GM23338 (cell line): ENCODE measurements around the gene NIPBL. TPM values are rescaled to one million over a fixed set of nuclear protein-coding genes. Genes with fewer than 3 reads are reported as not detected.

Experiments
- ATAC-seq: fragments of 200-7000 bp; cut with Tn5 transposase; 3 replicates; pipeline ENCODE4 v1.9.1; 2020
- DNase-seq: peaks from one replicate; pipeline ENCODE4 v3.0.0-alpha.2; 2015; ENCODE audit warnings: low spot score
- H2AFZ ChIP-seq: fragments of 200-600 bp; sonication (generic); 2 replicates; pipeline ENCODE4 v1.8.0; 2016; ENCODE audit warnings: antibody characterized with exemption, mild to moderate bottlenecking, moderate library complexity
- H3F3A ChIP-seq: fragments of 200-600 bp; sonication (generic); replicated peaks from 2 replicates; pipeline ENCODE4 v1.8.0; 2017; ENCODE audit warnings: antibody characterized with exemption, mixed run types, low read depth
- H3K27ac ChIP-seq: fragments of 200-600 bp; sonication (generic); 2 replicates; pipeline ENCODE4 v1.6.1; 2016; ENCODE audit warnings: low read depth
- H3K27me3 ChIP-seq: fragments of 200-600 bp; sonication (generic); 2 replicates; pipeline ENCODE4 v1.8.0; 2016; ENCODE audit warnings: mild to moderate bottlenecking, mixed run types, moderate library complexity; ENCODE audit not compliant: insufficient read depth
- H3K36me3 ChIP-seq: fragments of 200-600 bp; sonication (generic); 2 replicates; pipeline ENCODE4 v1.8.0; 2016; ENCODE audit warnings: mild to moderate bottlenecking; ENCODE audit not compliant: insufficient read depth
- H3K4me1 ChIP-seq: fragments of 200-600 bp; sonication (generic); 2 replicates; pipeline ENCODE4 v1.8.0; 2016; ENCODE audit warnings: mild to moderate bottlenecking, moderate library complexity; ENCODE audit not compliant: insufficient read depth
- H3K4me2 ChIP-seq: fragments of 200-600 bp; sonication (generic); 2 replicates; pipeline ENCODE4 v1.7.1; 2017; ENCODE audit warnings: mixed run types
- H3K4me3 ChIP-seq: fragments of 200-600 bp; sonication (generic); 2 replicates; pipeline ENCODE4 v1.6.1; 2016; ENCODE audit warnings: mixed run types
- H3K79me2 ChIP-seq: fragments of 200-600 bp; sonication (generic); replicated peaks from 2 replicates; pipeline ENCODE4 v1.8.0; 2017; ENCODE audit warnings: mild to moderate bottlenecking; ENCODE audit not compliant: insufficient read depth
- H3K9me2 ChIP-seq: fragments of 200-600 bp; sonication (generic); 2 replicates; pipeline ENCODE4 v1.8.0; 2017; ENCODE audit not compliant: insufficient read depth
- H4K20me1 ChIP-seq: fragments of 200-600 bp; sonication (generic); replicated peaks from 2 replicates; pipeline ENCODE4 v1.8.0; 2017; ENCODE audit warnings: mild to moderate bottlenecking; ENCODE audit not compliant: insufficient read depth
- H3K27ac Mint-ChIP-seq: 2 replicates; pipeline ENCODE4 v1.8.0; 2020; ENCODE audit warnings: inconsistent platforms, mild to moderate bottlenecking, moderate library complexity, mixed read lengths
- H3K27me3 Mint-ChIP-seq: 3 replicates; pipeline ENCODE4 v1.8.0; 2022; ENCODE audit warnings: low read depth, mild to moderate bottlenecking, moderate library complexity, mixed read lengths, inconsistent platforms; ENCODE audit not compliant: insufficient read depth, poor library complexity
- H3K36me3 Mint-ChIP-seq: 3 replicates; pipeline ENCODE4 v1.8.0; 2021; ENCODE audit warnings: low read depth, mild to moderate bottlenecking, inconsistent platforms, moderate library complexity, mixed read lengths
- H3K4me1 Mint-ChIP-seq: 3 replicates; pipeline ENCODE4 v1.8.0; 2020; ENCODE audit warnings: mild to moderate bottlenecking, inconsistent platforms, mixed read lengths
- H3K4me3 Mint-ChIP-seq: 3 replicates; pipeline ENCODE4 v1.8.0; 2021; ENCODE audit warnings: moderate library complexity, mild to moderate bottlenecking, inconsistent platforms, mixed read lengths
- H3K9me3 Mint-ChIP-seq: 3 replicates; pipeline ENCODE4 v1.8.0; 2020; ENCODE audit warnings: moderate library complexity, mild to moderate bottlenecking, inconsistent platforms, mixed read lengths
- CTCF ChIP-seq, 2 experiments: fragments of 200-600 bp in 1 of 2; sonication (generic) in 1 of 2; conservative IDR thresholded peaks; 2 replicates each; pipeline versions ENCODE4 v1.5.1 to v1.6.1; 2016 to 2017; ENCODE audit warnings: antibody characterized with exemption in 2 of 2, low read depth in 2 of 2, mild to moderate bottlenecking in 2 of 2, moderate library complexity in 1 of 2
- ETS1 ChIP-seq: IDR thresholded peaks from 2 replicates; pipeline ENCODE4 v1.6.1; 2016; ENCODE audit warnings: antibody characterized with exemption
- EZH2 ChIP-seq: fragments of 200-600 bp; sonication (generic); IDR thresholded peaks from one replicate; pipeline ENCODE4 v1.8.0; 2017; ENCODE audit warnings: antibody characterized with exemption, mild to moderate bottlenecking, low read depth; ENCODE audit not compliant: unreplicated experiment
- EZH2phosphoT487 ChIP-seq: fragments of 200-600 bp; sonication (generic); IDR thresholded peaks from one replicate; pipeline ENCODE4 v1.8.1; 2018; ENCODE audit warnings: antibody characterized with exemption; ENCODE audit not compliant: unreplicated experiment
- JUNB ChIP-seq: IDR thresholded peaks from one replicate; pipeline ENCODE4 v1.6.1; 2016; ENCODE audit warnings: antibody characterized with exemption; ENCODE audit not compliant: unreplicated experiment
- POLR2AphosphoS5 ChIP-seq: IDR thresholded peaks from 2 replicates; pipeline ENCODE4 v1.6.1; 2016; ENCODE audit warnings: antibody characterized with exemption, low read depth
- STAT1 ChIP-seq: IDR thresholded peaks from one replicate; pipeline ENCODE4 v1.6.1; 2016; ENCODE audit warnings: antibody characterized with exemption; ENCODE audit not compliant: unreplicated experiment
- ZNF114 ChIP-seq: fragments of 250-450 bp; sonication (Bioruptor Pico); IDR thresholded peaks from 2 replicates; pipeline ENCODE4 v1.5.0; 2020; ENCODE audit warnings: mild to moderate bottlenecking, moderate library complexity
- ZNF331 ChIP-seq: fragments of 250-450 bp; sonication (Bioruptor Pico); IDR thresholded peaks from 2 replicates; pipeline ENCODE4 v1.5.0; 2020; ENCODE audit warnings: low read depth, mild to moderate bottlenecking, moderate library complexity
- ZNF462 ChIP-seq: fragments of 250-450 bp; sonication (Bioruptor Pico); IDR thresholded peaks from 2 replicates; pipeline ENCODE4 v1.5.0; 2020; ENCODE audit warnings: mild to moderate bottlenecking, moderate library complexity
- polyA plus RNA-seq: library from polyadenylated mRNA; unstranded; fragments of >200 nt; fragmentation: Nextera tagmentation; extraction: Ambion mirVana; gene quantifications from 2 replicates; pipeline ENCODE4 v1.2.1, GENCODE V29; 2016
- total RNA-seq: library from RNA; depleted of rRNA; stranded (reverse); fragments of >200 nt; shearing (Covaris generic); gene quantifications from 2 replicates; pipeline ENCODE4 v1.2.3, GENCODE V29; 2014

NIPBL gene
- total and polyA plus RNA-seq, 2 experiments from 2014 or later: 44.2 to 51.4 TPM

GRCh38 chr5:36950586-36951457 is 74.3 kb downstream of the NIPBL start:
- Mint-ChIP-seq H3K27ac (no peak overlapping the region), H3K9me3 (no peaks in the 10 kb centered on the region), H3K4me3 (no peak overlapping the region), H3K4me1 (peaks cover 11% of the 10 kb centered on the region; the same call in 2 of the 3 replicates), H3K27me3 (peaks cover 2% of the 10 kb centered on the region), H3K36me3 (peaks cover 3% of the 10 kb centered on the region; the same call in 1 of the 3 replicates)
- Histone ChIP-seq H4K20me1 (0 out of 2 replicates have a peak, but pooled peaks cover 7% of the 10 kb centered on the region), H3K4me3 (no peak overlapping the region), H3K79me2 (peaks cover 84% of the 10 kb centered on the region), H3K36me3 (no peaks in the 10 kb centered on the region), H3K9me2 (no peaks in the 10 kb centered on the region), H3K4me1 (no peaks in the 10 kb centered on the region; the same call in 1 of the 2 replicates), H3K27ac (no peak overlapping the region), H3K4me2 (no peak overlapping the region), H2AFZ (no peak overlapping the region), H3F3A (no peaks in the 10 kb centered on the region), H3K27me3 (no peaks in the 10 kb centered on the region)
- ATAC-seq (no peak), DNase-seq (no peak)
- no peak for TF ChIP-seq POLR2AphosphoS5
- TF ChIP-seq EZH2: no peak

GRCh38 chr5:36953043-36953442 is 76.5 kb downstream of the NIPBL start:
- H3K9me2 ChIP-seq: no peaks in the 10 kb centered on the region
- H3K4me3 ChIP-seq: no peak overlapping the region
- ATAC-seq (no peak), DNase-seq (no peak)
- H3K79me2 ChIP-seq: peaks cover 61% of the 10 kb centered on the region
- H3F3A ChIP-seq: no peaks in the 10 kb centered on the region
- no peak overlapping the region for H3K4me2 ChIP-seq
- H3K27me3 Mint-ChIP-seq: peaks cover 2% of the 10 kb centered on the region
- H3K4me1 Mint-ChIP-seq: peaks cover 4% of the 10 kb centered on the region; the same call in 2 of the 3 replicates
- H3K9me3 Mint-ChIP-seq: no peaks in the 10 kb centered on the region
- no peak overlapping the region for H3K27ac Mint-ChIP-seq
- no peak overlapping the region for H3K4me3 Mint-ChIP-seq
- no peaks in the 10 kb centered on the region for H3K27me3 ChIP-seq
- no peaks in the 10 kb centered on the region for H3K36me3 ChIP-seq
- H2AFZ ChIP-seq: no peak overlapping the region
- 0 out of 2 replicates have a peak, but pooled peaks cover 4% of the 10 kb centered on the region for H4K20me1 ChIP-seq
- H3K36me3 Mint-ChIP-seq: peaks cover 9% of the 10 kb centered on the region; the same call in 2 of the 3 replicates
- no peak overlapping the region for H3K27ac ChIP-seq
- H3K4me1 ChIP-seq: no peaks in the 10 kb centered on the region
- TF ChIP-seq EZH2phosphoT487: no peak
- TF ChIP-seq JUNB: no peak
- no peak for TF ChIP-seq ZNF114 (CRISPR knock-in tag)
- no peak for TF ChIP-seq ETS1
- TF ChIP-seq ZNF331: no peak
- no peak for TF ChIP-seq ZNF462 (CRISPR knock-in tag)
- TF ChIP-seq POLR2AphosphoS5: no peak
- no peak for TF ChIP-seq CTCF (conservative IDR thresholded peaks at IDR 0.05; ENCODE audit: low read depth in 2 of 2)
- no peak for TF ChIP-seq EZH2
- no peak for TF ChIP-seq STAT1
